ENCODE data around the gene ZBP1. TPM values are rescaled to one million over a fixed set of nuclear protein-coding genes. Genes with fewer than 3 reads are reported as not detected.

The ZBP1 gene
- total RNA-seq, 1 experiment from 2014 or later = not detected

GRCh38 chr20:57559658-57560553 is 60.3 kb downstream of the ZBP1 start:
- Histone ChIP-seq H3K27me3 (ENCODE audit: insufficient read depth, low read length) (peaks cover 58% of the 10 kb centered on the region), H3K9me2 (ENCODE audit: insufficient read depth) (no peaks in the 10 kb centered on the region), H3K4me3 (replicated peaks in 1 of 2; ENCODE audit: low read depth in 1 of 2, low read length in 2 of 2) (no peak overlapping the region), H2AFZ (ENCODE audit: low read depth, low read length, poor library complexity, severe bottlenecking) (no peak overlapping the region), H3K4me1 (ENCODE audit: control insufficient read depth in 1 of 2, insufficient read depth in 2 of 2, low read length in 2 of 2) (peaks cover 2 to 13% of the 10 kb centered on the region in 2 experiments; a peak in 2 of 4 replicates), H3K9ac (ENCODE audit: low read length) (no peak overlapping the region), H3K27ac (ENCODE audit: low read depth, low read length) (no peak overlapping the region), H3K9me3 (ENCODE audit: control insufficient read depth in 1 of 2, insufficient read depth in 1 of 2, low read depth in 1 of 2, low read length in 2 of 2) (no peaks in the 10 kb centered on the region), H3K4me2 (ENCODE audit: low read length) (no peak overlapping the region), H4K20me1 (ENCODE audit: insufficient read depth) (no peaks in the 10 kb centered on the region), H3K79me2 (ENCODE audit: insufficient read depth, low read length) (no peaks in the 10 kb centered on the region), H3K36me3 (ENCODE audit: control insufficient read depth in 1 of 2, insufficient read depth in 2 of 2, low read length in 2 of 2) (no peaks in the 10 kb centered on the region)
- POLR2A ChIA-PET = no interaction called here
- CTCF ChIA-PET = no interaction called here
- RAD21 ChIA-PET (ENCODE audit: low non-redundant PET in 1 of 2, low total read pairs in 2 of 2, uncharacterized antibody in 2 of 2, unreplicated experiment in 2 of 2) = no interaction called here
- ATAC-seq (no peak), DNase-seq (ENCODE audit: low read depth, low spot score) (no peak)
- no TSS peak for BruUV-seq (replicated peaks)
- TF ChIP-seq ZFX (IDR thresholded peaks at IDR 0.05) = no peak
- no peak for TF ChIP-seq CEBPB (IDR thresholded peaks at IDR 0.05; ENCODE audit: low read depth)
- TF ChIP-seq EZH2 (IDR thresholded peaks at IDR 0.05) = no peak
- no peak for TF ChIP-seq ZNF274 (IDR thresholded peaks at IDR 0.05; ENCODE audit: low read depth, low read length)
- TF ChIP-seq CBX3 (IDR thresholded peaks at IDR 0.05; ENCODE audit: low read depth) = no peak
- no peak for TF ChIP-seq POLR2AphosphoS5 (IDR thresholded peaks at IDR 0.05; ENCODE audit: low read depth, low read length)
- TF ChIP-seq ELF1 (IDR thresholded peaks at IDR 0.05; ENCODE audit: borderline replicate concordance, low read depth) = no peak
- TF ChIP-seq EZH2phosphoT487 (IDR thresholded peaks at IDR 0.05; ENCODE audit: borderline replicate concordance) = no peak
- TF ChIP-seq YY1 (IDR thresholded peaks at IDR 0.05; ENCODE audit: extremely low read depth, insufficient replicate concordance, low read depth, low read length) = no peak
- no peak for TF ChIP-seq CTCF (IDR thresholded peaks at IDR 0.05 in 2 of 3, conservative IDR thresholded peaks at IDR 0.05 in 1 of 3; ENCODE audit: borderline replicate concordance in 1 of 3, insufficient read depth in 1 of 3, low read depth in 2 of 3, low read length in 2 of 3)
- TF ChIP-seq MAX (IDR thresholded peaks at IDR 0.05) = no peak
- no peak for TF ChIP-seq ATF3 (IDR thresholded peaks at IDR 0.05)
- no peak for TF ChIP-seq SIN3A (IDR thresholded peaks at IDR 0.05; ENCODE audit: low read depth)
- TF ChIP-seq ZBTB33 (IDR thresholded peaks at IDR 0.05; ENCODE audit: extremely low read depth, insufficient replicate concordance, low read length) = no peak
- TF ChIP-seq FOSL1 (IDR thresholded peaks at IDR 0.05; ENCODE audit: low read depth) = no peak
- TF ChIP-seq RAD21 (IDR thresholded peaks at IDR 0.05; ENCODE audit: low read depth) = no peak
- TF ChIP-seq, protein P1, sequence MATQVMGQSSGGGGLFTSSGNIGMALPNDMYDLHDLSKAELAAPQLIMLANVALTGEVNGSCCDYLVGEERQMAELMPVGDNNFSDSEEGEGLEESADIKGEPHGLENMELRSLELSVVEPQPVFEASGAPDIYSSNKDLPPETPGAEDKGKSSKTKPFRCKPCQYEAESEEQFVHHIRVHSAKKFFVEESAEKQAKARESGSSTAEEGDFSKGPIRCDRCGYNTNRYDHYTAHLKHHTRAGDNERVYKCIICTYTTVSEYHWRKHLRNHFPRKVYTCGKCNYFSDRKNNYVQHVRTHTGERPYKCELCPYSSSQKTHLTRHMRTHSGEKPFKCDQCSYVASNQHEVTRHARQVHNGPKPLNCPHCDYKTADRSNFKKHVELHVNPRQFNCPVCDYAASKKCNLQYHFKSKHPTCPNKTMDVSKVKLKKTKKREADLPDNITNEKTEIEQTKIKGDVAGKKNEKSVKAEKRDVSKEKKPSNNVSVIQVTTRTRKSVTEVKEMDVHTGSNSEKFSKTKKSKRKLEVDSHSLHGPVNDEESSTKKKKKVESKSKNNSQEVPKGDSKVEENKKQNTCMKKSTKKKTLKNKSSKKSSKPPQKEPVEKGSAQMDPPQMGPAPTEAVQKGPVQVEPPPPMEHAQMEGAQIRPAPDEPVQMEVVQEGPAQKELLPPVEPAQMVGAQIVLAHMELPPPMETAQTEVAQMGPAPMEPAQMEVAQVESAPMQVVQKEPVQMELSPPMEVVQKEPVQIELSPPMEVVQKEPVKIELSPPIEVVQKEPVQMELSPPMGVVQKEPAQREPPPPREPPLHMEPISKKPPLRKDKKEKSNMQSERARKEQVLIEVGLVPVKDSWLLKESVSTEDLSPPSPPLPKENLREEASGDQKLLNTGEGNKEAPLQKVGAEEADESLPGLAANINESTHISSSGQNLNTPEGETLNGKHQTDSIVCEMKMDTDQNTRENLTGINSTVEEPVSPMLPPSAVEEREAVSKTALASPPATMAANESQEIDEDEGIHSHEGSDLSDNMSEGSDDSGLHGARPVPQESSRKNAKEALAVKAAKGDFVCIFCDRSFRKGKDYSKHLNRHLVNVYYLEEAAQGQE (IDR thresholded peaks at IDR 0.05; ENCODE audit: low read depth) = no peak
- no peak for TF ChIP-seq SRF (IDR thresholded peaks at IDR 0.05; ENCODE audit: low read depth)
- no peak for TF ChIP-seq JUND (IDR thresholded peaks at IDR 0.05)
- TF ChIP-seq EGR1 (IDR thresholded peaks at IDR 0.05; ENCODE audit: low read depth) = no peak
- intact Hi-C loops (cut with micrococcal nuclease) = no loop called here

Data from HCT116 (cell line).